Tibial nerve (tissue), 3 donors: ENCODE data around the gene SOST.

Experiments
- POLR2A ChIP-seq, 2 donors: fragments of 450-650 bp; IDR thresholded peaks; one replicate each; pipeline ENCODE4 v1.6.1; 2017; ENCODE audit warnings: antibody characterized with exemption in 2 of 2, mild to moderate bottlenecking in 2 of 2, moderate library complexity in 2 of 2
- TF ChIP-seq, protein P1 (sequence below), 5 experiments: fragments of 200-600 bp in 3 of 5; fragments of 450-650 bp in 2 of 5; sonication (generic) in 3 of 5; IDR thresholded peaks; one replicate each; pipeline ENCODE4 v1.5.1; 2016 to 2019; ENCODE audit warnings: antibody characterized with exemption in 5 of 5, mild to moderate bottlenecking in 3 of 5, moderate library complexity in 2 of 5

DNA sequence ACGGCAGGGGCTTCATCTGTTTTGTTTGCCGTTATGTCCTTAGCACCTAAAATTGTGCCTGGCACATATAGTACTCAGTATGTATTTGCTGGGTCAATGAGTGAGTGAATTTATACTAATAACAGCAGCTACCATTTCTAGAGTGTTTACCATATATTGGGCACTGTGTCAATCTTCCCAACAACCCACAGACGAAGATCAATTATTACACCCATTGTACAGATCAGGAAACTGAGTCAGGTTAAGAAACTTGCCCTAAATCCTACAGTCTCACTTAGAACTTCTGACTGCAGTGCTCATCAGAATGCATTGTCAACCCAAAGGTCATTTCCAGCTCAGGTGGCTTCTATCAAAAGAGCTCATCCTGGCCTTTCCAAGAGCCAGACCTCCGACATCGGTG is 52.4 kb downstream of the SOST start:
- TF ChIP-seq, protein P1, sequence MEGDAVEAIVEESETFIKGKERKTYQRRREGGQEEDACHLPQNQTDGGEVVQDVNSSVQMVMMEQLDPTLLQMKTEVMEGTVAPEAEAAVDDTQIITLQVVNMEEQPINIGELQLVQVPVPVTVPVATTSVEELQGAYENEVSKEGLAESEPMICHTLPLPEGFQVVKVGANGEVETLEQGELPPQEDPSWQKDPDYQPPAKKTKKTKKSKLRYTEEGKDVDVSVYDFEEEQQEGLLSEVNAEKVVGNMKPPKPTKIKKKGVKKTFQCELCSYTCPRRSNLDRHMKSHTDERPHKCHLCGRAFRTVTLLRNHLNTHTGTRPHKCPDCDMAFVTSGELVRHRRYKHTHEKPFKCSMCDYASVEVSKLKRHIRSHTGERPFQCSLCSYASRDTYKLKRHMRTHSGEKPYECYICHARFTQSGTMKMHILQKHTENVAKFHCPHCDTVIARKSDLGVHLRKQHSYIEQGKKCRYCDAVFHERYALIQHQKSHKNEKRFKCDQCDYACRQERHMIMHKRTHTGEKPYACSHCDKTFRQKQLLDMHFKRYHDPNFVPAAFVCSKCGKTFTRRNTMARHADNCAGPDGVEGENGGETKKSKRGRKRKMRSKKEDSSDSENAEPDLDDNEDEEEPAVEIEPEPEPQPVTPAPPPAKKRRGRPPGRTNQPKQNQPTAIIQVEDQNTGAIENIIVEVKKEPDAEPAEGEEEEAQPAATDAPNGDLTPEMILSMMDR (IDR thresholded peaks at IDR 0.05): no peak
- no peak for TF ChIP-seq POLR2A (IDR thresholded peaks at IDR 0.05)
